AG04450 (cell line): ENCODE data around the gene MRPL55. TPM values are rescaled to one million over a fixed set of nuclear protein-coding genes. Genes with fewer than 3 reads are reported as not detected.

Experiments used
- CTCF ChIA-PET: fragments of 300-600, 350-600 bp; formaldehyde crosslinking; extraction: SDS; loops from one replicate; lab custom pipeline; 2022; ENCODE audit warnings: antibody characterized with exemption, inconsistent platforms; lab: Charles Lee
- POLR2A ChIA-PET: fragments of 350-600 bp; formaldehyde crosslinking; extraction: SDS; loops from one replicate; lab custom pipeline; 2021; ENCODE audit warnings: antibody characterized with exemption, inconsistent platforms; lab: Yijun Ruan, JAX
- DNase-seq: peaks from one replicate; pipeline ENCODE4 v3.0.0-alpha.2; 2011; ENCODE audit warnings: low read depth, low spot score
- H3K27ac ChIP-seq: one replicate; pipeline ENCODE4 v1.5.1; 2012; ENCODE audit warnings: low read depth, low read length, control low read depth
- H3K27me3 ChIP-seq: one replicate; pipeline ENCODE4 v1.6.0; 2012; ENCODE audit warnings: low read length; ENCODE audit not compliant: control insufficient read depth, insufficient read depth
- H3K4me3 ChIP-seq: 2 replicates; pipeline ENCODE4 v1.5.1; 2011; ENCODE audit warnings: mild to moderate bottlenecking, low read depth, low read length, control low read depth
- H3K9me3 ChIP-seq: 2 replicates; pipeline ENCODE4 v1.5.1; 2012; ENCODE audit warnings: low read length; ENCODE audit not compliant: control insufficient read depth, insufficient read depth
- CTCF ChIP-seq: IDR thresholded peaks from 2 replicates; pipeline ENCODE4 v1.5.1; 2011; ENCODE audit warnings: low read depth, low read length, control low read depth, inconsistent platforms
- polyA plus RNA-seq: library from polyadenylated mRNA; depleted of rRNA; stranded (reverse); fragments of >200 nt; gene quantifications from 2 replicates; pipeline ENCODE4 v1.2.3, GENCODE V29; 2011

Gene MRPL55
- polyA plus RNA-seq, 1 experiment = 33.4 TPM

DNA sequence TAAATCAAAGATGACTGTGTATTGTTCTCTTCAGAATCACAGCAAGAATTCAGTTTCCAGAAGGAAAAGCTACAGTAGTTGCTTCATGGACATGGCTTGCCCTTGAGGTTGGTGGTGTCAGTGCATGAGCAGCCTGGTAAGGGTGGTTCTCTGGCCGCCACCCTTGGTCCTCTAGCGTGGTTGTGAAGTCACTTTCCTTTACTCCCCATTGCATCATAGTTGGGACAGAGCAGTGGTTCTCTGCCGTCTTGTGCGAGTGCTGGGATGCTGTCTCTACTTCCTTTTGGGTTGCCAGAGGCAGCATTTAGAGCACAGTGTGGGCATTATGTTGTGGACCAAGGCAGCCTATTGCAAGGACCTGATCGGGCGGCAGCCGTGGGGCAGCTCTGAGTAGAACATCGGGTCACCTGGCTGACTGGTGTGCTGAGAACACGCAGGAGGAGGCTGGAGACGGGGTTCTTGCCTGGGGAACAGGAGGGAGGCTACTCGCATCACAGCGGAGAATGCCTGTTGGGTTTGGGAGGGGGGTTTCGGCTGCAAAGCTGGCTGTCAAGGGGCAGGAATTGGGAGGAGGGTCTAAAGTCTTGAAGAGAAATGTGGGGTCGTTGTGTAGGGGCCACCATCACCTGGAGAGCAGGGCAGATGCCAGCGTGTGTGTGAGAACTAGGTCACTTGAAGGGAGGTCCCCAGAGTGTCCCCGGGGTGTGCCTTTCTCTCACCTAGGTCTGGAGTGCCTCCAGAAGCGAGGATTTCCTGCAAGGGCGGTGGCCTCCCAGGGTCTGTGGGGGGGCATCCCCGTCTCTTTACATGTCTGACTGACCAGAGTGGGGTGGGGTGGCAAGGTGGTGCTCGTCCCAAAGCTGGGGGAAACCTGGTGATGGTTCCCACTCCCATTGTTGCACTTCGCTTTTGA is 20.3 kb downstream of the MRPL55 start:
- TF ChIP-seq CTCF = no peak
- DNase-seq = no peak
- Histone ChIP-seq H3K4me3 (no peak overlapping the region), H3K27me3 (no peaks in the 10 kb centered on the region), H3K27ac (no peak overlapping the region), H3K9me3 (peaks cover 11% of the 10 kb centered on the region)
- ChIA-PET POLR2A (no interaction called here), CTCF (no interaction called here)

DNA sequence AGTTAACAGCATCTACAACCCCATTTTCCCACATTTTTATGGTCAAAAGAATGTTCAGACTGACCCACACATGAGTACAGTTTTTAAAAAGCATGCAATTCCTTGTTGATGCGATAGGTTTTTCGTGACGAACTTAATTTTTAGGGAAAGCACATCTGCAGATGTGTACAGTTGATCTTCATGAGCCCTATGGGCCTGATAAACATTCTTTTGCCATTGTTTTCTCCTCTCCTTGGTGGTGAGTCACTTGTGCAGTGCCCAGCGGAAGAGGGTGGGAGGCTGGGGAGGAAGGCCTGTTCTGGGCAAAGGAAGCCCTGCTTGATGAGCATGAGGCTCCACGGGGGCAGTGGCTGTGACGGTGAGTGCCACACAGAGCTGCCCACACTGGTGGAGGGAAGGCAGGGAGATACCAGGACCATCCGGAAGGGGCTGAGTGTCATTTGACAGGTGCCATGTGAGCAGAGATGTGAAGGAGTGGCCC is 21.3 kb downstream of the MRPL55 start:
- ChIA-PET CTCF (no interaction called here), POLR2A (interaction anchor here (0.6 kb wide), 1 partner anchor 9 kb away, joined by 3 read pairs; no protein-coding TSS in a partner anchor)
- no peaks in the 10 kb centered on the region for H3K27me3 ChIP-seq
- no peak for TF ChIP-seq CTCF
- H3K27ac ChIP-seq = peak overlapping the region; percentile 39
- DNase-seq = no peak
- H3K4me3 ChIP-seq = peak overlapping the region; percentile 25; the same call in 1 of the 2 replicates
- peaks cover 8% of the 10 kb centered on the region for H3K9me3 ChIP-seq

DNA sequence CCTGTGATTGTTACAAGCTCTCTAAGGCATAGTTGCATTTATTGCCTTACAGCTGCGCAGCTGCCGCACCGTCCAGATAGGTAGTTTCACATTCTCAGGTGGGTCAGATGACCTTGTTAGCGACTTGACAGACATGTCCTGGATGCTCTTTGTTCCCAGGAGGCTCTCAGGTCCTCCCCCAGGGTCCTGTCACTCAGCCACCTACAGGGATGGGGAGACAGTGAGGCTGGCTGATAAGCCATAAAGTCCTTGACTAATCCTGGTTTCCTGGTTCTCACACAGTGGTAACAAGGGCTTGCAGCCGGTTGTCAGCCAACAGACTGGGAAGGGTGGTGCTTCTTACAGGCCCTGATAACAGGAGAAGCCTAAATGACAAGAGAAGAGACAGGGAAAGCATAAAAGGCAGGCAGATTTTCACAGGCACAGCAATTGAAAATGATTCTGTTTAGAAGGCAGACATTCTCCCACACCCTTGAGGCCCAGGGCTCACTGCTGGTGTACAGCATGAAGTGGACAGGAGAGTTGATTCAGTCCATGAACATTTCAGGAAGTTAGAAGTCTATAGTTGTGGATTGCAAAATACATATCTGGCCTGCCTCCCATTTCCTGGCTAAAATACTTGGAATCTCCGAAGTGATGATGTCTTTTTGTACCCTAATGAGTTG is 23.7 kb downstream of the MRPL55 start:
- H3K27me3 ChIP-seq = no peaks in the 10 kb centered on the region
- POLR2A ChIA-PET = no interaction called here

GRCh38 chr1:228084797-228085196 is 24.3 kb downstream of the MRPL55 start:
- Histone ChIP-seq H3K27ac (peak overlapping the region; percentile 72), H3K4me3 (peak overlapping the region; percentile 99), H3K27me3 (no peaks in the 10 kb centered on the region), H3K9me3 (peaks cover 8% of the 10 kb centered on the region; the same call in 1 of the 2 replicates)
- POLR2A ChIA-PET = interaction anchor here (0.6 to 0.8 kb wide), 2 partner anchors 16 to 359 kb away, joined by 5 read pairs; no protein-coding TSS in a partner anchor
- TF ChIP-seq CTCF = no peak
- no peak for DNase-seq
- CTCF ChIA-PET = interaction anchor here (1.6 kb wide), 1 partner anchor 323 kb away, joined by 5 read pairs; no protein-coding TSS in a partner anchor

More for the DNA sequence above, 23.7 kb downstream of the MRPL55 start:
- peak; percentile 43 for DNase-seq
- H3K4me3 ChIP-seq = peak overlapping the region; percentile 99
- H3K27ac ChIP-seq = peak overlapping the region; percentile 72
- peaks cover 8% of the 10 kb centered on the region; the same call in 1 of the 2 replicates for H3K9me3 ChIP-seq
- CTCF ChIA-PET = interaction anchor here (1.6 kb wide), 1 partner anchor 324 kb away, joined by 5 read pairs; no protein-coding TSS in a partner anchor
- no peak for TF ChIP-seq CTCF
